Astrocyte of the spinal cord (primary cell): ENCODE data around the gene PGM5.

Experiments used
- DNase-seq: peaks from one replicate; pipeline ENCODE4 v3.0.0; 2011; ENCODE audit warnings: low read depth, low spot score
- H3K4me3 ChIP-seq: 2 replicates; pipeline ENCODE4 v1.5.1; 2011; ENCODE audit warnings: low read depth, mild to moderate bottlenecking, low read length, moderate library complexity
- in situ Hi-C: cut with HindIII; loops from 2 replicates; pipeline ENCODE4 v1.10.0; 2017; ENCODE audit warnings: low sequenced_read_pairs
- TF ChIP-seq, protein P1 (sequence below): IDR thresholded peaks from 2 replicates; pipeline ENCODE4 v1.5.1; 2012; ENCODE audit warnings: low read depth, mild to moderate bottlenecking, low read length, inconsistent platforms

The PGM5 gene

DNA sequence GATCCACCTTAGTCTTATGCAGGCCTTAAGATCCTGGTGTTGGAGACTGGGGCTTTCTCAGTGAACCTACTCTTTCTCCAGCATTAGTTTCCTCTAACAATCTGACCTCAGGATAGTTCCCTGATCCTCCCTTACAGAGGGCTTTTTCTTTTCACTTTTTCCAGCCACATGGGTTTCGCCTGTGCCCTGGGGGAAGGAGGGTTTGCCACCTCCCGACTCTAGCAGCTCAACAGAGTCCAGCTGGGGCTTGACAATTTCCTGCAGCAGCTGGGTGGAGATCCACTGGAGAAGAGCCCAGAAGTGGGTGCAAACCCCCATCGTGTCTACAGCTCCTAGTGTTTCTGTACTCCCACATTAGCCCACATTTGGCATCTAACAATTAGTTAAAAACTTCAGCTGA lies 191.8 kb downstream of the PGM5 start:
- H3K4me3 ChIP-seq = no peak overlapping the region
- TF ChIP-seq, protein P1, sequence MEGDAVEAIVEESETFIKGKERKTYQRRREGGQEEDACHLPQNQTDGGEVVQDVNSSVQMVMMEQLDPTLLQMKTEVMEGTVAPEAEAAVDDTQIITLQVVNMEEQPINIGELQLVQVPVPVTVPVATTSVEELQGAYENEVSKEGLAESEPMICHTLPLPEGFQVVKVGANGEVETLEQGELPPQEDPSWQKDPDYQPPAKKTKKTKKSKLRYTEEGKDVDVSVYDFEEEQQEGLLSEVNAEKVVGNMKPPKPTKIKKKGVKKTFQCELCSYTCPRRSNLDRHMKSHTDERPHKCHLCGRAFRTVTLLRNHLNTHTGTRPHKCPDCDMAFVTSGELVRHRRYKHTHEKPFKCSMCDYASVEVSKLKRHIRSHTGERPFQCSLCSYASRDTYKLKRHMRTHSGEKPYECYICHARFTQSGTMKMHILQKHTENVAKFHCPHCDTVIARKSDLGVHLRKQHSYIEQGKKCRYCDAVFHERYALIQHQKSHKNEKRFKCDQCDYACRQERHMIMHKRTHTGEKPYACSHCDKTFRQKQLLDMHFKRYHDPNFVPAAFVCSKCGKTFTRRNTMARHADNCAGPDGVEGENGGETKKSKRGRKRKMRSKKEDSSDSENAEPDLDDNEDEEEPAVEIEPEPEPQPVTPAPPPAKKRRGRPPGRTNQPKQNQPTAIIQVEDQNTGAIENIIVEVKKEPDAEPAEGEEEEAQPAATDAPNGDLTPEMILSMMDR = no peak
- in situ Hi-C loops = no loop called here

DNA sequence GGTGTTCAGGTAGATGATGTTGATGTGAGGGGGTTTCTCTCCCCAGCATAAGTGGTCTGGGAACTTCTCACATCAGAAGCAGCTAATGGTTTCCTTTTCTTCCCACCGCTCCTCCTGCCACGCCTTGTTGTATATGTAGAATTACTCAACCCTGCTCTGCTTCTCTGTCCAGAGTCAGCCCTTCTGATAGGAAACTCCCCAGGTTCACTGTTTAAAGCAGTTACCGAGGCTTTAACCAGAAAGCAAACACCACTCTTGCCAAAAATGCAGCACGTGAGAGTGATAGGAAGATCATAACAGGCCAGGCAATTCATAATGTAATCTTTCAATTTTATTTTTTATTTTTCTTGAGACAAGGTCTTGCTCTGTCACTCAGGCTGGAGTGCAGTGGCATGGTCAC lies 194.8 kb downstream of the PGM5 start:
- H3K4me3 ChIP-seq = no peak overlapping the region
- no peak for DNase-seq
- TF ChIP-seq, protein P1 = no peak
- in situ Hi-C loops = no loop called here

More for the DNA sequence above, 191.8 kb downstream of the PGM5 start:
- no peak for DNase-seq

DNA sequence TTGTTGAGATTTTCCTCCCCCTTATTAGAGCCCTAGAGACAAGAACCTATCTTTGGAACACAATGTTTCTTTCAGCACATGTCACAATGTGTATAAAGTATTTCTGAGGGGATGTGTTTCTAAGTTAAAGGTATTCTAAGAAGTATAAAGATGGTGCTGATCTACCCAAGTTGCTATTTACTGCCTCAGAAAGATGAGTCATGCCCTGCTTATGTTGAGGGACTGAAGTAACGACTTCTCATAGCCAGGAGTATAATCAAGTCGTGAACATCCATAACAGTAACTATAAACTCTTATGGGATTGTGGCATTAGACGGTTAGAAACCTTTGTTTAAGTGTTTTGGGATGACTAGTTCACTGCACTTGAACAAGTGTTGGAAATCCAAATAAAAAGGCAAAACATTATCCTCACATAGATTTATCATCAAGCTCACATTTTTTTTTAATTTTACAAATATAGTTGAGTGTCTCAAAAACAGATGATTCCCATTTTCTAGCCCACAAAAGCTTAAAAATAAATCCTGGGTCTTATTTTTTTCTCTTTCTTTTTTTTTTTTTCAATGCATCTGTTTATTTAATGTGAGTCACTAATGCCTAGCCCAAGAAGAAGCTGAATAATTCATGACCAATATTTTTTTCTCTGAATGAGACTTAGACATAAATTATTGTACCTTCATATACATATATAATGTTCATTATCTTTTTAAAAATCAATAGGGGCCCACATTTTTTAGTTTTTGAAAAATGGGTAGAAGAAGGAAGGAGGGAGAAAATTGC lies 196.5 kb downstream of the PGM5 start:
- TF ChIP-seq, protein P1 = no peak
- in situ Hi-C loops = no loop called here
- peak; percentile 30 for DNase-seq
- no peak overlapping the region for H3K4me3 ChIP-seq

DNA sequence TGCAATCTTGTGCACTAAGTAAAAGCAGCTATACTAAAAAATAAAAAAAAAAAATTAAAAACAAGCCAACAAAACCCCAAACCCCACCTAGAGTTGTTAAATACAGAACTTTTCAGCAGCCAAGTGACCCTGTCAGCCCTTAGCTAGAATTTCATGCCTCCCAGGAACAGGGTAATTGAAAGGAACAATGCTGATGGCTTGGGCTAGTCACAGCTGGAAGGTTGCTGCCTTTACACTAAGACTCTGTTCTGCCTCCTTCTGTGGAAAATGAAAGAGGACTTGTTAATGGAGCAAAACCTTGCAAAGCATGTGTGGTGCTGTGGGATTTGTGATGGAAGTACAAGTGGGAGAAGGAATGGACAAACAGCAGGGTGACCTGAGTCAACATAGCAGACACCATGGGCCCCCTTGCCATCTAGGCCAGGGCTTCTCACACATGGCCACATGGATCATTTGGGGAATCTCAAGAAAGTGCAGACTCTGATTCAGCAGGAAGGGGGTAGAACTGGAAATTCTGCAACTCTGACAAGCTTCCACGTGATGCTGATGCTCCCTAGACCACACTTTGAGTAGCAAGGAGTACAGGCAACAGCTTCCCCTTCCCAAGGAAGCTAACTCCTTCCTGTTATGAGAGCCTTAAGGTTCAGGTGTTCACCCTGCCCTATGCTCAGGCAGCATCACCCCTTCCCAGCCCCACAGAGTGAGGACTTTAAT lies 199.2 kb downstream of the PGM5 start:
- no peak overlapping the region for H3K4me3 ChIP-seq
- TF ChIP-seq, protein P1 = no peak
- DNase-seq = no peak
- in situ Hi-C loops = no loop called here

DNA sequence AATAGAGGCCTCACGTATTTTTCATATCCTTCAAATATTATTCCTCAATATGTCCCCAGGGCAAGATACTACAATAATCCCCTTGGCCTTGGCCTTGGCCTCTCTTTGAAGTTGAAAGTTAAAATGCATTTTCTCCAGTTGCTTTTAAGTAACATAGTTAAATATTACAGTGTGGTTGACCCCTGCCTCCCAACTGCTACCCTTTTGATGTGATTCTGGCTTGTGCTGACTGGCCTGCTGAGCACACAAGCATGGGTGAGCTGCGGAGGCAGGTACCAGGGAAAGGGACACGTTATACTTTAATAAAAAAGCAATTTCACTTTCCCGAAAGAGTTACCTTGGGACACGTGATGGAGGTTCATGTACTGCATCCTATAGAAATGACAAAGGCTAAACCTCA lies 202.1 kb downstream of the PGM5 start:
- H3K4me3 ChIP-seq = no peak overlapping the region
- in situ Hi-C loops = no loop called here
- no peak for DNase-seq
- TF ChIP-seq, protein P1 = no peak

DNA sequence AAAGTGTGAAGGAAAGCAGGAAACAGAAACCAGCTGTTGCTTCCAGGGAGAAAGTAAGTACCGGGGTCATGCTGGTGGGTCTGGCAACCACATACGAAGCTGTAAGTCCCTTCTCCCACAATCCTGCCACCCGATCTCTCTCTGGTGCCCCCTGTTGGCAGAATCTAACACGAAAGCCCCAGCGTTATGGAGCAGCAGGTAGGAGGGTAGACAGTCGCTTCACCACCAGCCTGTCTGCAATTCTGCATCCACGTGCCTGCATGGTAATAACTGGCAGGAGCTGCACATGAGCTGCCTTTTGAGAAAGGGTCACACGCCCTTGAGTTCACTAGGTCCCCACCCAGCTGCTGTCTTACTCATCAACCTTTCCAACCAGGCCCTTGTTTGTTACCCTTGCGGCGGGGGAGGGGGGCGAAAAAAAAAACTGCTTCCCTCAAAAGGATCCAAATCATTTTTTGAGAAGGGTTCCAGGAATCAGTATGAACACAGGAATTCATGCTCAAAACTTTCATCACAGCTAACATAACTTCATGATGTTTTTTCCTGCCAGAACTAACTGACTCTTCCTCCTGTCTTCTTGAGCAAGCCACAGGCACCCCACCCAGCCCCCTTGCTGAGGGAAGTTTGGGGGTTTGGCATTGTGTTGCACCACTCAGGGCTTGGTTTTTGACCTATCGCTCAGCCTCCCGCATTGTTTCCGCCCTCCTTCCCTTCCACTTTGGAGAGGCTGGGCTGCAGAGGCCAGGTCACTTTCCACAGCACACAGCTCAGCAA lies 203.8 kb downstream of the PGM5 start:
- no peak overlapping the region for H3K4me3 ChIP-seq
- TF ChIP-seq, protein P1 = peak; percentile 31
- in situ Hi-C loops = no loop called here
- DNase-seq = peak; percentile 54
